Epithelial cell of proximal tubule (primary cell): Measurements from ENCODE around the gene FBXW11. TPM values are rescaled to one million over a fixed set of nuclear protein-coding genes. Genes with fewer than 3 reads are reported as not detected.
"Not testable (repeated sequence)": the region's sequence is repeated elsewhere in the genome, so short reads cannot be mapped to it uniquely, and the experiment has no call there.

Source experiments
- DNase-seq: peaks from one replicate; pipeline ENCODE4 v3.0.0-alpha.2; 2011; ENCODE audit warnings: low read depth
- H3K4me3 ChIP-seq: 2 replicates; pipeline ENCODE4 v1.5.1; 2011; ENCODE audit warnings: low read depth, mild to moderate bottlenecking, low read length
- total RNA-seq: library from RNA; depleted of rRNA; stranded (reverse); fragments of >200 nt; gene quantifications from 2 replicates; pipeline ENCODE4 v1.2.3, GENCODE V29; 2015
- TF ChIP-seq, protein P1 (sequence below): conservative IDR thresholded peaks from 2 replicates; pipeline ENCODE4 v1.5.1; 2012; ENCODE audit warnings: low read depth, mild to moderate bottlenecking, low read length

The FBXW11 gene
- total RNA-seq, 1 donor from 2014 or later = 42.8 TPM

DNA sequence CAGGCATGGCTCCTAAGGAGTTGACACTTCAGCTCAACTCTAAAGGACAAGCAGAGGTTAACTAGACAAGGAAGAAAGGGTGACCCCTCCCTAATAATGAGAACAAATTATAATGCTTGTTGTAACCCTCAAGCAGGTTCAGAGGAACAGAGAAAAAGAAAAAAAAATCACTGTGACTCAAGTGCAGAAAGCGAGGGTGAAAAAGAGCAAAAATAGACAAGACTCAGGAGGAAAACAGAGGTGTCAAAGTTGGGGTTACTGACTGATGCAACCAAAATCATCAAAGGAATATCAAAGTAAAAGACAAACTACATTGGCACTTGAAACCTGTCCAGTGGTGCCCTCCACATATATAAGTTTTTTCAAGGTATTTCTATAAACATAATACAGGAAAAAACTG is 28.4 kb downstream of the FBXW11 start:
- TF ChIP-seq, protein P1, sequence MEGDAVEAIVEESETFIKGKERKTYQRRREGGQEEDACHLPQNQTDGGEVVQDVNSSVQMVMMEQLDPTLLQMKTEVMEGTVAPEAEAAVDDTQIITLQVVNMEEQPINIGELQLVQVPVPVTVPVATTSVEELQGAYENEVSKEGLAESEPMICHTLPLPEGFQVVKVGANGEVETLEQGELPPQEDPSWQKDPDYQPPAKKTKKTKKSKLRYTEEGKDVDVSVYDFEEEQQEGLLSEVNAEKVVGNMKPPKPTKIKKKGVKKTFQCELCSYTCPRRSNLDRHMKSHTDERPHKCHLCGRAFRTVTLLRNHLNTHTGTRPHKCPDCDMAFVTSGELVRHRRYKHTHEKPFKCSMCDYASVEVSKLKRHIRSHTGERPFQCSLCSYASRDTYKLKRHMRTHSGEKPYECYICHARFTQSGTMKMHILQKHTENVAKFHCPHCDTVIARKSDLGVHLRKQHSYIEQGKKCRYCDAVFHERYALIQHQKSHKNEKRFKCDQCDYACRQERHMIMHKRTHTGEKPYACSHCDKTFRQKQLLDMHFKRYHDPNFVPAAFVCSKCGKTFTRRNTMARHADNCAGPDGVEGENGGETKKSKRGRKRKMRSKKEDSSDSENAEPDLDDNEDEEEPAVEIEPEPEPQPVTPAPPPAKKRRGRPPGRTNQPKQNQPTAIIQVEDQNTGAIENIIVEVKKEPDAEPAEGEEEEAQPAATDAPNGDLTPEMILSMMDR = no peak
- DNase-seq = no peak
- H3K4me3 ChIP-seq = no peak overlapping the region

DNA sequence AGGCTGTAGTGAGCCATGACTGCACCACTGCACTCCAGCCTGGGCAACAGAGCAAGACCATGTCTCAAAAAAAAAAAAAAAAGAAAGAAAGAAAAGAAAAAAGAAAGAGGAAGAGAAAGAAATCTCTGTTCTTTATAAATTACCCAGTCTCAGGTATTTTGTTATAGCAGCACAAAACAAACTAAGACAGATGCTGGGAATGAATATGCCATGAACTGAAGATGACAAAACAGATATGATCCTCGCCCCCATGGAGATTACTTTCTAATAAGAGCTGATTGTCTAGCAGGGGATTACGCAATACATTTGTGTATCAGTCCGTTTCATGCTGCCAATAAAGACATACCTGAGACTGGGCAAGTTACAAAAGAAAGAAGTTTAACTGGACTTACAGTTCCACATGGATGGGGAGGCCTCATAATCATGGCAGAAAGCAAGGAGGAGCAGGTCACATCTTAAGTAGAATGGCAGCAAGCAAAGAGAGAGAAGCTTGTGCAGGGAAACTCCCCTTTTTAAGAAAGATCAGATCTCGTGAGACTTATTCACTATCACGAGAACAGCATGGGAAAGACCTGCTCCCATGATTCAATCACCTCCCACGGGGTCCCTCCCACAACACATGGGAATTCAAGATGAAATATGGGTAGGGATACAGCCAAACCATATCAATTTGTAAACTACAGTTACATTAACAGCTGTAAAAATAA is 29.0 kb downstream of the FBXW11 start:
- not testable (repeated sequence) for H3K4me3 ChIP-seq, DNase-seq

DNA sequence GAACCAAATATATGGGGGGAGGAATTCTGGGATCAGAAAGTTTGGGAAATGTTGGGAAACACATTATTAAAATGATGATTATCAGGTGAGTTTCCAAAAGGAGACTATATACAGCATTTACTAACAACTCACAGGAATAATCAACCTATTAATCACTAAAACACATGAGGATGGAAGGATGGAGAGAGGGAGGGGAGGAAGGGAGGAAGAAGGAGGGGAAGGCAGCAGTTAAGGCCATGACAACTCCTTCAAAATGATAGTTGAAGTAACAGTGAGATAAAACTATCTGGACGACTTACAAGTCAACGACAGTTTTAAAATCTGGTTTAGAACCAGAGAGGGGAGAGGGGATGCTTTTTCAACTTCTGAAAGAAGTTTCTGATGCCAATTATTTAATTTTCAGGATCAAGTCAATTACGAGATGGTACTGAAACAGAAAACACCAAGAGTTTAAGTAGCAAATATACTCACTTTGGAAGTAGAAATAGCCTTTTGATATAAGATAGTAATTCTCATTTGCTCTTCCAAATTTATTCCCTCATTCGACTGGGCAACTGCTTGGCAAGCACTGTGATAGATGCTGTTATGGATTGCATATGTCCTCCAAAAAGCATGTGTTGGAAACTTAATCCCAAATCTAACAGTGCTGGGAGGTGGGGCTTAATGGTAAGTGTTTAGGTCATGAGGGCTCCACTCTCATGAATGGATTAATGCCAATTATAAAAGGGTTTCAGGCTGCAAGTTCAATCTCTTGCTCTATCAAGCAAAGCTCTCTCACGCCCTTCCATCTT is 30.4 kb downstream of the FBXW11 start:
- TF ChIP-seq, protein P1 = no peak
- no peak for DNase-seq

DNA sequence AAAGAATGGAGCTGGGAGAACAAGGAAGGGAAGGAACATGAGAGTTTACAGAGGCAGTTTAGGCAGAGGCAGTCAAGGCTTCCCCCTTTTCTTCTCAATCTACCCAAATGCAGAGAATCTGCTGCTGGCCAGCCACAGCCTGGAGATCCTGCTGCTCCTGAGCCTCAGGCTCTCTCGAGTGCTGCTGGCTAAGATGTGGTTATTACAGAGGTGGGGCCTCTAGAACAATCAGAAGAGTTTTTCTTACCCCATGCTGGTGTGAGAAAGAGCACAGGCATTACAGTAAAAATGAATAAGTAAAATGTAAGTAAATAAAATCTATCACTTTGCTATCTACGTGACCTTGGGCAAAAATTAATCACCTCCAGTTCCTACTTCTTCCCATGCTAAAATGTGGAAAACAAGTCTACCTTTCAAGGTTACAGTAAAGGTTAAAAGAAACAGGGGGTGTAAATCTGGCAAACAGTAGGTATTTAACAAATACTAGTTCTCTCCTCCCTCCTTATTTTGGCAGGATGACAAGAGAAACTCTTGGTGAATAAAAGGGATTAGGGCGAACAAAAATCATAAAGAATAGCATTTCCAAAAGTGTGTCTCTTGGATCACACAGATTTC is 31.1 kb downstream of the FBXW11 start:
- H3K4me3 ChIP-seq = no peak overlapping the region
- DNase-seq = no peak
- TF ChIP-seq, protein P1 = no peak

More for the DNA sequence above, 30.4 kb downstream of the FBXW11 start:
- no peak overlapping the region for H3K4me3 ChIP-seq

DNA sequence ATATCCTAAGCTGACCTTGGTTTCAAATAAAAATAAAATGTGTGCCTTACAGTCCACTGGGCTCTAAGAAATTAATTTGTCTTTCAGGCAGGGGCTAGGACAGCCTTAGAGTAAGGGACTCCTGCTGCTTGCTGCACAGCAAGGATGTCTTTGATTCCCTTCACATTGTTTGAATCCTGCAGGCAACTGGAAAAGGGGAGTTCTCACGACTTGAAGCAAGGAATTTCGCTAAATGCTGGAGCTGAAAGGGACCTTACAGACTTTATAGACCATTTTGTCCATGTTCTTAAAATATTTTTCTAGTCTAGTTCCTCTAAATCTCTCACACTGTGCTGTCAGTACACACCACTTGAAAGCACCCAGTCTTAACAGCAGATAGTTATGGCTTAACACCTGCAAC is 35.6 kb downstream of the FBXW11 start:
- TF ChIP-seq, protein P1 = no peak
- H3K4me3 ChIP-seq = no peak overlapping the region
- no peak for DNase-seq

DNA sequence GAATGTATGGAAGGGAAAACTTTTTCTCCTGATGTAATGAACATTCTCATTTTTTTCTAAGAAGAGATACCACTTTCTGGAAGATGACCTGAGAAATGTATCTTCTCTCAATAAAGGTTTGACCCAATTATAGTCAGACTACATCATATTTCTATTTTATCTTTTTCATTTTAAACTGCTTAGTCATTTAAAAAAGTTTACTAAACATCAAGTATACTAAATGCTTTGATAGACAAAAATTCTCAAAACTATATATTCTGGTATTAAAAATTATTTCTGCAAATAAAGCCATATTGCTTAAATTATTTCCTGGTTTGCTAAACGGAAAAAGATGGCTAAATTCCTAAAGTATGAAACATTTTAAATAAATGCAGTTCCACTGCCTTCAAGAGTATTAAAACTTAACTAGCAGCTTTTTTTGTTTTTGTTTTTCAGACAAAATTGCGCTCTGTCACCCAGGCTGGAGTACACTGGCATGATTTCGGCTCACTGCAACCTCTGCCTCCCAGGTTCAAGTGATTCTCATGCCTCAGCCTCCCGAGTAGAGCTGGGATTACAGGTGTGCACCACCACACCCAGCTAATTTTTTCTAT is 37.1 kb downstream of the FBXW11 start:
- no peak overlapping the region for H3K4me3 ChIP-seq
- DNase-seq = no peak
- TF ChIP-seq, protein P1 = no peak

DNA sequence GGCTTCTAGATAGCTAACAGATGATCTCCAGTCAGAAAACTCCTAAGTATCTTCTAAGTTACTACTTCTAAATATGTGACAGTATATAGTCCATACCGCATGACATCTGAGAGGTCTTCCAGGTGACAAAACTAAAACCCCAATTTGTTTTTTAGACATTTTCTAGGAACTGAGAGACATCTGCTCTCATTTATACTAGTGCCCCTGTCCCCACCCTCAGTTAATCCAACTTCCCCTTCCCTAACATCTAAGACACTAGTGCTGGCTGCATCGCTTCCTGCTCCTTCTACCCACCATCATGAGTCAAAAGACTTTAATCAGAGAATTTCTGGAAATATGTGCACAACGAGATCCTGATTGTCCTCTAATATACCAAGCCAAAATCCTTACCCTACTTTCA is 37.9 kb downstream of the FBXW11 start:
- TF ChIP-seq, protein P1 = no peak
- DNase-seq = no peak
- H3K4me3 ChIP-seq = no peak overlapping the region
